ENCODE data around the gene ATG13. TPM values are rescaled to one million over a fixed set of nuclear protein-coding genes. Genes with fewer than 3 reads are reported as not detected.
A peak's percentile ranks its signal among the peaks of the same experiment; 100 is the strongest.

The ATG13 gene
- total RNA-seq, 1 donor = 49.7 TPM

DNA sequence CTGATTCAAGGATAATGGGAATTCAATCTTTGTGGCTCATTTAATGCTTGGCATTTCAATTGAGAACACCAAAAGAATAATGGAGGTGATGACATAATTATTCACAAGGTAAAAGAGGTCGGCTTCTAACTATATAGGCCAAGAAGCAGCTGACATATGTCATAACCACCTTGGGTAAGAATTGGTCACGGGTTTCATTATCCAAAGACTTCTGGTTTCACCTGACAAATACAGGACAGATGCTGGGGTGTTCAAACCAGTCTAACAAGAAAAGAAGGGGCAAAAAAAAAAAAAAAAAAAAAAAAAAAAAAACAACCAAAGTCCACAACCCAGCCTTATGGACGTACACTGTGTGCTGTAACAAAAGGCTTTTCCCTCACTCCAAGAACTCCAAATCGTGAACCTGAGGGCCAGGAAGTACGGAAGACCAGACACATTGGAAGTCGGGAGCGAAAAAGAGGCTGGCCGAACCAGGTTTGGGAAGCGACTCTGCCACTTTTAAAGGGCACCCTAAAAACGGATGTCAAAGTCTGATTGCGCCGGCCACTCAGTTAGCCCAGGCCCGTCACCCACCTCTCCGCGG is 711 bp upstream of the ATG13 start:
- DNase-seq (ENCODE audit: low read depth) = peak; percentile 59
- H3K4me3 ChIP-seq (ENCODE audit: low read depth, low read length) = peak overlapping the region; percentile 100

GRCh38 chr11:46617972-46618314 is 590 bp downstream of the ATG13 start:
- no peak for DNase-seq (ENCODE audit: low read depth)
- TF ChIP-seq, protein P1, sequence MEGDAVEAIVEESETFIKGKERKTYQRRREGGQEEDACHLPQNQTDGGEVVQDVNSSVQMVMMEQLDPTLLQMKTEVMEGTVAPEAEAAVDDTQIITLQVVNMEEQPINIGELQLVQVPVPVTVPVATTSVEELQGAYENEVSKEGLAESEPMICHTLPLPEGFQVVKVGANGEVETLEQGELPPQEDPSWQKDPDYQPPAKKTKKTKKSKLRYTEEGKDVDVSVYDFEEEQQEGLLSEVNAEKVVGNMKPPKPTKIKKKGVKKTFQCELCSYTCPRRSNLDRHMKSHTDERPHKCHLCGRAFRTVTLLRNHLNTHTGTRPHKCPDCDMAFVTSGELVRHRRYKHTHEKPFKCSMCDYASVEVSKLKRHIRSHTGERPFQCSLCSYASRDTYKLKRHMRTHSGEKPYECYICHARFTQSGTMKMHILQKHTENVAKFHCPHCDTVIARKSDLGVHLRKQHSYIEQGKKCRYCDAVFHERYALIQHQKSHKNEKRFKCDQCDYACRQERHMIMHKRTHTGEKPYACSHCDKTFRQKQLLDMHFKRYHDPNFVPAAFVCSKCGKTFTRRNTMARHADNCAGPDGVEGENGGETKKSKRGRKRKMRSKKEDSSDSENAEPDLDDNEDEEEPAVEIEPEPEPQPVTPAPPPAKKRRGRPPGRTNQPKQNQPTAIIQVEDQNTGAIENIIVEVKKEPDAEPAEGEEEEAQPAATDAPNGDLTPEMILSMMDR (IDR thresholded peaks at IDR 0.05; ENCODE audit: insufficient read depth, low read depth, low read length) = no peak
- H3K4me3 ChIP-seq (ENCODE audit: low read depth, low read length) = peak overlapping the region; percentile 100

More for the DNA sequence above, 711 bp upstream of the ATG13 start:
- TF ChIP-seq, protein P1 (IDR thresholded peaks at IDR 0.05; ENCODE audit: insufficient read depth, low read depth, low read length) = no peak

DNA sequence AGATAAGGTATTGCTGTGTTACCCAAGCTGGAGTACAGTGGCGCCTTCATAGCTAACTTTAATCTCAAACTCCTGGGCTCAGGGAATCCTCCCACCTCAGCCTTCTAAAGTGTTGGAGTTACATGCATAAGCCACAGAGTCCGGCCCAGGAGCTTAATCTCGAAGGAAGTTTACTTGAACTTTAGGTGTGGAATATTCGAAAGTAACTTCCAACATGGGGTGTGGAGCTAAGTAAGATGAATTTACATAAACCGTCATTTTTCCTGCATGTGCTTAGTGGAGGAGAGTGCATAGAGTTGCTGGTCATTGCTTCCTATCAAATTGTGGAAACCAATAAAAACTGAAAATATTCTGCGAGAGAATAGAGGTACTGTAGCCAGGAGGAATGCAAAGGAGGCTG is 1.5 kb downstream of the ATG13 start:
- TF ChIP-seq, protein P1 (IDR thresholded peaks at IDR 0.05; ENCODE audit: insufficient read depth, low read depth, low read length) = no peak
- H3K4me3 ChIP-seq (ENCODE audit: low read depth, low read length) = peak overlapping the region; percentile 100
- peak; percentile 34 for DNase-seq (ENCODE audit: low read depth)

DNA sequence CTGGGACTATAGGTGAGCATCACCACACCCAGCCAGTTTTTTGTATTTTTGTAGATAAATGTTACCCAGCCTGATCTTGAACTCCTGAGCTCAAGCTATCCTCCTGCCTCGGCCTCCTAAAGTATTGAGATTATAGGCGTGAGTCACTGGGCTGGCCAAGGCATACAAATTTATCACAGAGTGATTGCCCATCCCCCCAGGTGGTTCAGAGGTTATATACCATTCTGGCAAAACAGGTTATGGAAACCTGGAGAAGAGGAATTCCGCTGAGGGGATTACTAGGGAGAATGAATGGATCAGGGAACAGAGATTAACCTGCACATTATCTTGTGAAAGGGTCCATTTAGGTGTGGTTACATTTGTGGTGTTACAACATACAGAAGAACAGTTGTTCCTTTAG is 8.1 kb downstream of the ATG13 start:
- TF ChIP-seq, protein P1 (IDR thresholded peaks at IDR 0.05; ENCODE audit: insufficient read depth, low read depth, low read length) = no peak
- no peak for DNase-seq (ENCODE audit: low read depth)
- no peak overlapping the region for H3K4me3 ChIP-seq (ENCODE audit: low read depth, low read length)

GRCh38 chr11:46628961-46629360 is 11.6 kb downstream of the ATG13 start:
- H3K4me3 ChIP-seq (ENCODE audit: low read depth, low read length) = no peak overlapping the region
- DNase-seq (ENCODE audit: low read depth) = no peak
- TF ChIP-seq, protein P1 (IDR thresholded peaks at IDR 0.05; ENCODE audit: insufficient read depth, low read depth, low read length) = no peak

DNA sequence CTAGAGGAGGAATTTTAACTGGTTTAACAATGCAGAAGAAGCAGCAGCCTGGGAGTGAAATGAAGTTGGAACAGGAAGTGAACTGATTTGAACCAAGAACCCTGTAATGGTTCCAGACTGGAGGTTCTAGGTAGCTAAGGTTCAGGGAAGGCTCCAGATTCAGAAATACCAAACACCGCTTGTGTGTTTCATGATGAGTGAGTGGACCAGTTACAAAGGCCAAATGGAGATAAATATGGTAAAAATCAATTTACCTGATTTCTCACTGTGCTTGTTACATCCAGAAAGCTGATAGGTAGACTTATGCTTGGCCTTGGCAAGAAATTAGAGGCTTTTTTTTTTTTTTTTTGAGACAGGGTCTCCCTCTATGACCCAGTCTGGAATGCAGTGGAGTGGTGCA is 12.9 kb downstream of the ATG13 start:
- TF ChIP-seq, protein P1 (IDR thresholded peaks at IDR 0.05; ENCODE audit: insufficient read depth, low read depth, low read length) = no peak
- no peak overlapping the region for H3K4me3 ChIP-seq (ENCODE audit: low read depth, low read length)

GRCh38 chr11:46631676-46632075 is 14.3 kb downstream of the ATG13 start:
- no peak overlapping the region for H3K4me3 ChIP-seq (ENCODE audit: low read depth, low read length)
- DNase-seq (ENCODE audit: low read depth) = no peak
- TF ChIP-seq, protein P1 (IDR thresholded peaks at IDR 0.05; ENCODE audit: insufficient read depth, low read depth, low read length) = no peak

More for the DNA sequence above, 12.9 kb downstream of the ATG13 start:
- no peak for DNase-seq (ENCODE audit: low read depth)

Measured in fibroblast of villous mesenchyme (primary cell).